GM19351 (cell line): ENCODE results near the gene CDH10.

ENCODE experiments used
- ATAC-seq: cut with Tn5 transposase; IDR thresholded peaks from one replicate; pipeline ENCODE4 v1.9.1; 2021; ENCODE audit warnings: mild to moderate bottlenecking, moderate library complexity; ENCODE audit not compliant: unreplicated experiment

Gene CDH10

GRCh38 chr5:24644761-24645160 lies at the start of gene CDH10:
Gene CDH10 (minus strand): TSS chr5:24644978. CDS start chr5:24593490, 51,488 bp downstream.
- no peak for ATAC-seq

GRCh38 chr5:24693609-24694008 lies 48.8 kb upstream of the CDH10 start:
- no peak for ATAC-seq

DNA sequence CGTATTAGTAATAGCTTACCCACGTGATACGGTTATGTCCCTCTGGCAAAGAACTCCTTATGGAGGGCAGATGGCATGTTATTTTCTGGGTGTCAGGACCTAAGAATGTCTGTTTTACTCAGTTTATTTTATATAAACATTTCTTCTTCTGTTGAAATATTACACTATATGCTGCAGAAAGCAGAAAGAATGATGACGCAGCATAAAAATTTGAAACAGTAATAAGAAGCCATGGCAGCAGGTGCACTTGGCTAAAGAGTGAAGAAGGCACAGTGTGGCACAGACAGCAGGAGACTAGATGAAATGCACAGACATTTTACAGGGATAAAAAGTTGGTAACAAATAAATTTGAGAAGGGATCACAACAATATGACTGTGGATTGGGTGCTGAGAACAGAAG lies 46.3 kb upstream of the CDH10 start:
- ATAC-seq, result no peak

DNA sequence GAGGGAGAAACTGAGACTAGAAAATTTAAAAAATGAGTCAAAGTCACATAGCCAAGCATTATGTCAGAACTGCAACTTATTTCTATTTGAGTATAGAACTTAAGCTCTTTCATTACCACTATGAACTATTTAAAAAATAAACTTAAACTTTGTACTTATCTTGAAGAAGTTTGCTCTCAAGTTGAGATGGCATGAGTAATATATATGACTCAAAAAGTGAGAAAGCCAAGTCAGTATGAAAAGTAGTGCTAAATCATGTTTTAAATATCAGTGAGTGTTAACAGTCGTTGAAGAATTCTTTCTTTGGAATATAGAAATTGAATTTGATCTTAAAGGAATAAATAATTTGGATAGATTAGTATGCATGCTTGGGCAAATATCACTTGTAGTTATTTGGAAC lies 36.3 kb upstream of the CDH10 start:
- no peak for ATAC-seq

- ATAC-seq, result no peak
Observed at GRCh38 chr5:24668050-24668449, 23.3 kb upstream of the CDH10 start.

- no peak for ATAC-seq
Observed at GRCh38 chr5:24649531-24649930, 4.8 kb upstream of the CDH10 start.

GRCh38 chr5:24646915-24647314 lies 2.1 kb upstream of the CDH10 start:
- no peak for ATAC-seq

DNA sequence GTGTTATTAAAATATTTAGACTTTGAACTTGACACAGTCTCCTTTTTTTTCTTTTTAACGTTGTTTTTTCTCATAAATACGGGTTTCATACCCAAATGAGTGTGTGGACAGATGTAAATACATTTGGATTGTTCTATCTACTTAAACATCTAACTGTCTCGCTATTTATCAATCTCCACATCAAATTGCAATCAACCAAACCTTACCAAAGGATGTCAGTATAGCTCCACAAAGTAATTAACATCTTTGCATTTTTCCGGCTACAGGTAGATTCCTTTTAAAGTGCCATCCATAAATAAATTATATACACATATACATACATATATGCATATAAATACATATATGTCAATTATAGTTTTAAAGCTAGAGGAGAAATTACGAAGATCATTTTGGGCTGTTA lies 705 bp upstream of the CDH10 start:
- no peak for ATAC-seq

- no peak for ATAC-seq
Observed at GRCh38 chr5:24643880-24644279, 898 bp downstream of the CDH10 start.

GRCh38 chr5:24643156-24643555 lies 1.6 kb downstream of the CDH10 start:
- no peak for ATAC-seq

- ATAC-seq, result peak; percentile 63
Observed at GRCh38 chr5:24642022-24642421, 2.8 kb downstream of the CDH10 start.

DNA sequence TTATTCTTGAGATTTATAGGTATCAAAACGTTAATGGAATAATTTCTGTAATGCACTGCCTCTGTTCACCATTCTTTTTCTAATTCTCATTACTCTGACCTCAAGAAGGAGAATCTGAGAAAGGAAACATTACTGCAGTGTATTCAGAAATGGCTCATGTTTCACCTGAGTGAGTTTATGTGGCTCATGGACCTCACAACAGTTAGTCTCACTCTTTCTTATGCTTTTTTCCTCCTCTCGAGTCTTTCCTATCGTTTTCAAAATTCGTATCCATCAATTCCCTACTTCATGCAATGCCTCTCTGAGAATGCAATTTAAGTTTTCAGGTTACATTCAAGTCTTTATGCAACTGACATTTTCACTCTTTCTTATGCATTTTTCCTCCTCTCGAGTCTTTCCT lies 9.6 kb downstream of the CDH10 start:
- no peak for ATAC-seq

GRCh38 chr5:24633715-24634325 lies 11.0 kb downstream of the CDH10 start:
- peak; percentile 88 for ATAC-seq

- ATAC-seq, result no peak
Observed at GRCh38 chr5:24632353-24632752, 12.4 kb downstream of the CDH10 start.

DNA sequence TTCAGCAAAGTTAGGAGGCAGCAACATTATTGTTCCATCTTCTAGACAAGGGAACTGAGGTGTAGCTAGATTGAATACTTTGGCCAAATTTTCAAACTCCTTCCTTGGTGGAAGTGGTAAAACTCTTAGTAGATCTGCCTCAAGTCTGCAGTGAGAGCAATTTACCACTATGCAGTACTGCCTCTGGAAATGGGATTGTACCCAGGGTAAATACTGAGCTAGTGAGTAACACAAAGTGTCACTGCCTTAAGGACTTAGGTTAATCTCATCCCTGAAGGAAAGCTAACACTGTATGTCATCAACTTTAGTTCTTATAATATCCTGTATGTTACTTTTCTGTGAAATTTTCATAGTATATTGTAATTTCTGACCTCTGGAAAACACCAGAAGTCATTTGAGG lies 13.9 kb downstream of the CDH10 start:
- ATAC-seq, result no peak

GRCh38 chr5:24629798-24630197 lies 15.0 kb downstream of the CDH10 start:
- ATAC-seq, result no peak

DNA sequence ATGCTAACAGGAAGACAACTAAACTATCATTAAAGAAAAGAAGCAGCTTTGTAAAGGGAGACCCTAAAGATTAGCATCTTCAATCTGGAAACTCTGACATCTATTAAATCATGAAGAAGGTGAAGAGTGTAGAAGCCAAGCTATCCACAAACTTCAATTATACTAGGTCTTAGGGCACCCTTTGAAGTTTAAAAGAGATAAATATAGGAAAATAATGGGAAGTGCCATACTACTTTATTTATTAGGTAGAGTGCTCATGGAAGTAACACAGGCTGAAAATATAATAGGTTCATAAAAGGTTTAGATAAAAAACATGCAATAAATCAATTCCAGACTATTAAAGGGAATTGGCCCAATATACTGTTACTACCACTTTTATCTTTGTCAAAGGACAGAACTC lies 19.9 kb downstream of the CDH10 start:
- ATAC-seq, result no peak

GRCh38 chr5:24623624-24624023 lies 21.2 kb downstream of the CDH10 start:
- no peak for ATAC-seq

DNA sequence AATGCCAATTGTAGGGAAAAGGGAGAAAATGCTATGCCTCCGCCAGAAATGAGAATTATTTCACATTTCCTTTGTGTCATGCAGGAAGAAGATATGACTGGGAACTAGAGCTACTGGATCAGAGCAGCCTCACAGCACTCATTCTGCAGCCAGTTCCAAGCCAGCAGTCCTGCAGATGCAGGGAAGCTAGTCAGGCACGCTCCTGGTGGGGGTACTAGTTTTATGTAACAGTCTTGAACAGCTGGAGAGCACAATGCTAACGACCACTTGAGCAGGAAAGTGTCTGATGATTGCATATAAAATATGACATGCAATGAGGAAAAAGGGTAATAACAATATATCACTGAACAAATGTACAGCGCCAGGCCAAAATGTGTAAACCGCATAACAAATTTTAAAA lies 21.7 kb downstream of the CDH10 start:
- ATAC-seq, result no peak

DNA sequence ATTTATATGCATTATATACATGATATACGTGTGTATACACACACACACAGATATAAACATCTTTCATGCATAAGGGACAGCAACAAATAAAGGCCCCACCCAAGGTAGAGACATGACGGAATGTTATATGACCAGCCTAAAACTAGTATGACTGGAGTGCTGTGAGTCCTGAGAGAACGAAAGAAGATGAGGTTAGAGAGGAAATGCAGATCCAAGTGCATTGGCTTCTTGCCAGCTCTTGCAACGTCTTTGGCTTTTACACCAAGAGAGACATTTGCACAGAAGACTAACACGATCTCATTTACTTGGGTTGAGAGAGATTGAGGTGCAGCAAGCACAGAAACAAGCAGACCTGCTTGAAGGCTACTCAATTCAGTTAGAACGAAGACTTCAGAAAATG lies 23.0 kb downstream of the CDH10 start:
- ATAC-seq, result no peak

- ATAC-seq, result no peak
Observed at GRCh38 chr5:24616566-24616965, 28.2 kb downstream of the CDH10 start.

DNA sequence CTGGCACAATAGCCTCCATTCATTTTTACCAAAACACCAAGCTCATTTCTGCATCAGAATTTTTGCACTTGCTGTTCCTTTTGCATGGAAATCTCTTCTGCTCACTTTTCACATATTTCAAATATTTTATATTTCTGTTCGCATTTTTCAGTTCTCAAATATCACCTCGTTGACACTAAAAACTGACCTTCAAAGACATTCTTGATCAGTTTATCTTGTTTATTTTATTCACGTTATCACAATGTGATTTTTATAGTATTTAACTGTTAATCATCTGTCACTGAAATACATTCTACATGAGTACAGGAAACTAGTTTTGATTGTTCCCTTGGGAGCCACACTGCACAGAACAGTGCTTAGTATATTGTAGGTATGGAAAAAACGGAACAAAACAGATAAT lies 29.6 kb downstream of the CDH10 start:
- no peak for ATAC-seq

- no peak for ATAC-seq
Observed at GRCh38 chr5:24609706-24610105, 35.1 kb downstream of the CDH10 start.
